Mesodermal cell (in vitro differentiated cells): ENCODE results near the gene STRIT1.
"Not testable (repeated sequence)": the region's sequence is repeated elsewhere in the genome, so short reads cannot be mapped to it uniquely, and the experiment has no call there.

ENCODE experiments used
- H3K27ac ChIP-seq: 2 replicates; pipeline ENCODE4 v1.7.0; 2013; ENCODE audit warnings: mild to moderate bottlenecking, low read depth, low read length, moderate library complexity; ENCODE audit not compliant: severe bottlenecking
- H3K36me3 ChIP-seq: 2 replicates; pipeline ENCODE4 v1.7.1; 2013; ENCODE audit warnings: mild to moderate bottlenecking, low read length, moderate library complexity; ENCODE audit not compliant: control insufficient read depth, insufficient read depth
- H3K4me1 ChIP-seq: one replicate; pipeline ENCODE4 v1.7.1; 2013; ENCODE audit warnings: mild to moderate bottlenecking, low read length; ENCODE audit not compliant: insufficient read depth, control insufficient read depth, poor library complexity, severe bottlenecking
- H3K4me3 ChIP-seq: 2 replicates; pipeline ENCODE4 v1.7.0; 2013; ENCODE audit warnings: low read length, control low read depth, mild to moderate bottlenecking; ENCODE audit not compliant: insufficient read depth, poor library complexity, severe bottlenecking; ENCODE audit errors: extremely low read depth
- H3K9me3 ChIP-seq: 2 replicates; pipeline ENCODE4 v1.7.1; 2013; ENCODE audit warnings: mild to moderate bottlenecking, low read length, moderate library complexity; ENCODE audit not compliant: control insufficient read depth
- WGBS, 2 experiments: methylation state at CpG; one replicate each; pipeline ENCODE4 v1.1.5; 2013; ENCODE audit warnings: missing lambda C conversion rate in 2 of 2; ENCODE audit not compliant: insufficient coverage in 2 of 2; 5-methylcytosine and 5-hydroxymethylcytosine counted together

The STRIT1 gene

DNA sequence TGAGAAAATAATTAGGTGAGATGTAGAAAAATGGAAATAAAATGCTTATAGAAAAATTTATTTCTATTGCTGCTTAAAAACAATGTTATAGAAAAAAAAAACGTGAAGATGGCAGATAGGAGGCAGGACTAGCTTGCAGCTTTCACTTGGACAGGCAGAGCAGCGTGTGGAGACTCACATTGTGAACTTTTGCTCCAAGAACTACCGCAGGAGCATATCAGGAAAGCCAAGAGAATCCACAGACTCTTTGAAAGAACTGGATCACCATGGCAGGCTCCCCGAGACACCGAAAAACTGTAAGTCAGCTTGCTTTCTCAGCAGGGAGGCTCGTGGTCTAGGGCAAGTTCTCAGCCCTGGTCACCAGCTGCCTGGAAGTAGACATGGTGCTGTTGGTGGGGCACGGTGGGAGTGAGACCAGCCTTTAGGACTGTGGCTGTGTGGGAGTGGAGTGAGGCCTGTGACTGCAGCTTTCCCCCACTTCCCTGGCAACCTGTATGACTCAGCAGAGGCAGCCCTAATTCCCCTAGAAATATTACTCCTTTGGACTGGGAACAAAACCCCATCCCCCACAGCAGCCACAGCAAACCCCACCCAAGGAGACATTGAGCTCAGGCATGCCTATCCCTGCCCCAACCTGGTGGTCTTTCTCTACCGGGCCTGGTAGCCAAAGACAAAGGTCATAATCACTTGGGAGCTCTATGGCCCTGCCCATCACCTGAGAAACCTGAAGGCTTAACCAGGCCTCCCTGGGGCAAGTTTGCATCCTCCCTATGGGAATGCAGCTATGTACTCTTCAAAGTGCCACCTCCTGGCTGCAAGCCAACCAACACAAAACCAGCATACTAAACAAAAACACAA is 22.8 kb downstream of the STRIT1 start:
- WGBS, 2 experiments = 76 to 83% methylated on average over 7 to 8 of the region's 8 CpGs
- H3K27ac ChIP-seq = no peak overlapping the region

DNA sequence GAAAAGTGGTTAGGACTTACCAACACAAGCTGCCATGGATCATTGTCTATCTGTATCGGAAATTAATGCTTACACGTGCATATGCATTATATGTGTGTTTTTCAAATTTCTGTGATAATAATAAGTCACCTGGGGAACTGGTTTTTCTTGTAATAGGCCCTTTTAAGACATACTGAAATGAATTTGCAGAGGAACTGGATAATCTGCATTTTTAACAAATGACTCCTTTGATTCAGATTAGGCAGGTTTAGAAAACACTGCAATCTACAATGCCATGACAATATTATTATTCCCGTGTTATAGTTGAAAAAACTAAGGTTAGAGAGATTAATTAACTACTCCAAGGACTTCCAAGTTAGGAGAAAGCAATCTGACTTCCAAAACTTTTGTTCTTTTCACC is 23.4 kb downstream of the STRIT1 start:
- Histone ChIP-seq H3K27ac (no peak overlapping the region), H3K9me3 (no peaks in the 10 kb centered on the region), H3K4me1 (peaks cover 5% of the 10 kb centered on the region), H3K4me3 (no peak overlapping the region), H3K36me3 (no peaks in the 10 kb centered on the region)
- 94 to 100% methylated on average over 2 of the region's 3 CpGs for WGBS, 2 experiments

More for the DNA sequence above, 22.8 kb downstream of the STRIT1 start:
- H3K4me3 ChIP-seq = no peak overlapping the region
- H3K4me1 ChIP-seq = peaks cover 5% of the 10 kb centered on the region
- H3K9me3 ChIP-seq = no peaks in the 10 kb centered on the region
- no peaks in the 10 kb centered on the region for H3K36me3 ChIP-seq

DNA sequence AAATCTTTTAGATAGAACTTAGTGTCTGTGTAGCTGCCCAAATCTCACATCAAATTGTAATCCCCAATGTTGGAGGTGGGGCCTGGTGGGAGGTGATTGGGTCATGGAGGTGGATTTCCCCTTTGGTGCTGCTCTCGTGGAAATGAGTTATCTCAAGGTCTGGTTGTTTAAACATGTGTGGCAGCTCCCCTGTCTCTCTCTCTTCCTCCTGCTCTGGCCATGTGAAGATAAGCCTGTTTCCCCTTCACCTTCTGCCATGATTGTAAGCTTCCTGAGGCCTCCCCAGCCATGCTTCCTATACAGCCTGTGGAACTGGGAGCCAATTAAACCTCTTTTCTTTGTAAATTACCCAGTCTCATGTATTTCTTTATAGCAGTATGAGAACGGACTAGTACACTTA is 30.6 kb downstream of the STRIT1 start:
- not testable (repeated sequence) for H3K27ac ChIP-seq, H3K4me3 ChIP-seq, H3K9me3 ChIP-seq, H3K36me3 ChIP-seq, H3K4me1 ChIP-seq
- WGBS, 2 experiments = no CpG with 5 or more reads among the region's 2 CpGs

DNA sequence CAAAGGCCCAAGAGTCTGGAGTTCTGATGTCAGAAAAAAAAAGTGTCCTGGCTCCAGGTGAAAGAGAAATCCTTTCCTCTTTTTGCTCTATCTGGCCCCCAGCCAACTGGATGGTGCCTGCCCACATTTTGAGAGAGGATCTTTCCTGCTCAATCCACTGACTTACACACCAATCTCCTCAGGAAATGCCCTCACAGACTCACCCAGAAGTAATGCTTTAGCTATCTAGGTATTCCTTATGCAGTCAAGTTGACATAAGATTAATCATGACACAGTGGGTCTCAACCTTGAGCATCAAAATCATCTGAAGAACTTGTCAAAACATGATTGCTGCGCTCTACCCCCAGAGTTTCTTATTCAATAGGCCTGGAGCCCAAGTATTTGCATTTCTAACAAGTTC is 31.2 kb downstream of the STRIT1 start:
- WGBS, 2 experiments = 86% methylated on average over 1 of the region's 1 CpG; no CpG with 5 or more reads in 1 of the 2 experiments
- Histone ChIP-seq H3K36me3 (no peaks in the 10 kb centered on the region), H3K4me3 (no peak overlapping the region), H3K9me3 (peaks cover 3% of the 10 kb centered on the region), H3K27ac (no peak overlapping the region), H3K4me1 (no peaks in the 10 kb centered on the region)

DNA sequence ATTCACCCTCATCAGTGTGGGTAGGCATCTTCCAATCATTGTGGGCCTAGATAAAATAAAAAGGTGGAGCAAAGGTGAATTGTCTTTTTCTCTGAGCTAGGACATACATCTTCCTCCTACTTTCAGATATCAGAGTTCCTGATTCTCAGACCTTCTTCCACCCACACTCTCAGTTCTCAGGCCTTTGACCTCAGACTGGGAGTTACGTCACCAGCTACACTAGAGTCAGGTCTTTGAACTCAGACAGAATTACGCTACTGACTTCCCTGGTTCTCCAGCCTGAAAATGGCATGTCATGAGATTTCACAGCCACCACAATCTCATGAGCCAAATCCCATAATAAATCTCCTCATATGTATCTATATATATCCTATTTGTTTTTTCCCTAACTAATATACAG is 39.0 kb downstream of the STRIT1 start:
- Histone ChIP-seq H3K9me3 (no peaks in the 10 kb centered on the region), H3K36me3 (no peaks in the 10 kb centered on the region), H3K4me3 (no peak overlapping the region), H3K4me1 (no peaks in the 10 kb centered on the region), H3K27ac (no peak overlapping the region)
- WGBS, 2 experiments = 60 to 70% methylated on average over 2 of the region's 2 CpGs

DNA sequence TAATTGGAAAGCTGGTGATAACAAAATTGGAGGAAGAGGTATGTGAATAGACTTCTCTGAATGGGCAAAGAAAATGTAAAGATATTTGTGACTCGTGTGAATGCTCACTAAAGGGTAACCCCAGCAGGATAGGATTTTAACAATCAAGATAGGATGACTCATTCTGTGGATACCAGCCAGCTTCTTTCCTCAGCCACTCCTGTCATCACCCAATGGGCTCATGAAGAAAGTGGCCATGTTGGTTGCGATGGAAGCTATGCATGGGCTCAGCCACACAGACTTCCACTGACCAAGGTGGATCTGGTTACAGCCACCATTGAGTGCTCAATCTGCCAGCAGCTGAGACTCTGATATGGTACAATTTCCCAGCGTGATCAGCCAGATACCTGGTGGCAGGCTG is 40.9 kb downstream of the STRIT1 start:
- H3K4me3 ChIP-seq = no peak overlapping the region
- no peak overlapping the region for H3K27ac ChIP-seq
- WGBS, 2 experiments = 73 to 94% methylated on average over 1 to 3 of the region's 3 CpGs

DNA sequence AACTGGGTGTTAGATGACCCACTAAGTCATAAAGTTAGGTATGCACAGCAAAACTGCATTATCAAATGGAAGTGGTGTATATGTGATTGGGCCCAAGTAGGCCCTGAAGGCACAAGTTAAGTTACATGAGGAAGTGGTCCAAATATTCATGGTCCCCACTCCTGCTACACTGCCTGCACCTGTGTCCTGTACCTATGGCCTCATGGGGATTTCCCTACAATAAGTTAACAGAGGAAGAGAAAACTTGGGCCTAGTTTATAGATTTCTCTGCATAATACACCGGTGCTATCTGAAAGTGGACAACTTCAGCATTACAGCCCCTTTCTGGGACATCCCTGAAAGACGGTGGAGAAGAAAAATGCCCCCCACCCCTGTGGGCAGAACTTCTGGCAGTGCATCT is 41.5 kb downstream of the STRIT1 start:
- no peaks in the 10 kb centered on the region for H3K9me3 ChIP-seq
- H3K4me3 ChIP-seq = no peak overlapping the region
- no peak overlapping the region for H3K27ac ChIP-seq
- 80 to 86% methylated on average over 1 of the region's 2 CpGs for WGBS, 2 experiments
- H3K4me1 ChIP-seq = no peaks in the 10 kb centered on the region
- H3K36me3 ChIP-seq = no peaks in the 10 kb centered on the region

More for the DNA sequence above, 40.9 kb downstream of the STRIT1 start:
- no peaks in the 10 kb centered on the region for H3K9me3 ChIP-seq
- H3K36me3 ChIP-seq = no peaks in the 10 kb centered on the region
- H3K4me1 ChIP-seq = no peaks in the 10 kb centered on the region

DNA sequence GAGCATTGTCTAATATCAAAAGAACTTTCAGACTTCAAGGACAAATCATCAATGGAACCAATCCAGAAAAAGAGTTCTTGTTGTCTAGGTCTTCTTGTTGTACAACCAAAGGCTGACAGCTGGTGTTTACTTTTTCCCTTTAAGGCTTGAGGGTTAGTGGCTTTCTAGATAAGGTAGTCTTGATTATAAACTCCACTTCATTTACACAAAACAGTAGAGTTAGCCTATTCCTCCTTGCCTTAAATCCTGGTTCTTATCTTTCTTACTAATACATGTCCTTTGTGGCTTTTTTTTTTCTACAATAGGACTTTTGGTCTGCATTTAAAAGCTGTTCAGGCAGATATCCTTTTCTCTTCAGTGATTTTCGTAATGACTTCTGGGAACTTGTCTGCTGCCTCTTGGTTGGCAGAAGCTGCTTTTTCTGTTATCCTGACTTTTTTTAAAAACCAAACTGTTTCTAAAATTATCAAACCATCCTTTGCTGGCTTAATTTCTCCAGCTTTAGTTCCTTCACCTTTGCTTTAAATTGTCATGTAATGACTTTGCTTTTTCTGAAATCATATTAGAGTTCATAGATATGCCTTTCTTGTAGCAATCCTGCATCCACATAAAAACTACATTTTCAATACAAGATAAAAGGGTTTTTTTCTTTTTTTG is 44.8 kb downstream of the STRIT1 start:
- WGBS, 2 experiments = 91 to 100% methylated on average over 1 of the region's 1 CpG
- Histone ChIP-seq H3K36me3 (no peaks in the 10 kb centered on the region), H3K9me3 (no peaks in the 10 kb centered on the region), H3K27ac (no peak overlapping the region), H3K4me1 (no peaks in the 10 kb centered on the region), H3K4me3 (no peak overlapping the region)

DNA sequence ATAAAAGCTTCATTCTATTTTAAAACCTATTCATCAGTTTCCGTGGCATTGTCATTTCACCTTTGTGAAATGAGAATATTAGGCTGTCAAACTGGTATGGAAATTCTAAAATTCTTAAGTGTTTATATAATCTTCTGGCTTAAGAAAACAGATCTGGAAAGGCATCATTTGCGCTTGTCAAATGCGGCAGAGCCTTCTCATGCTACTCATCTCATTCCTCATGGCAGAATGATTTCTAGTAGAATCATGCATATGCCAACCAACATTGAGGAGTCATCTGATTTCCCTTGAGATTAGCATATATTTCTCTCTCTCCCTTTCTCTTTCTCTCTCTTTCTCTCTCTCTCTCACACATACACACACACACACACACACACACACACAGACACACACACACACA is 48.8 kb downstream of the STRIT1 start:
- no peaks in the 10 kb centered on the region for H3K4me1 ChIP-seq
- no peak overlapping the region for H3K4me3 ChIP-seq
- no peaks in the 10 kb centered on the region for H3K9me3 ChIP-seq
- 96 to 100% methylated on average over 2 of the region's 3 CpGs for WGBS, 2 experiments
- no peak overlapping the region for H3K27ac ChIP-seq
- H3K36me3 ChIP-seq = no peaks in the 10 kb centered on the region

DNA sequence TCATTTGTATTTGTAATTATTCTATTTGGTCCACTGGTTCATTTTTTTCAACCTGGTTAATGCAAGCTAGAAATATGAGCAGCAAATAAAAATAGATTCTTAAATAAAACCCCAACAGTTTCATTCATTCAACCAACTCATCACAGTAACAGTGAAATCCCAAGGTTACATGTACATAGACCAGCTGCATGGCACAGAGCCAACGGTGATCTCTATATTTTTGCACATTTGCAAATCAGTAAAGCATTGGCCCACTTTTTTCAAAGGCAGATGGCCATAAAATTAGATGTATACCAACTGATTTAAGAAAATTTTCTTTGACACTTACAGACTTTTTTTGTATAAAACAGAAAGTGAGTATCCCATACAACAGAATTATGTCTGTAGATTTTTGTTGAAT is 49.3 kb downstream of the STRIT1 start:
- no peaks in the 10 kb centered on the region for H3K4me1 ChIP-seq
- no peak overlapping the region for H3K27ac ChIP-seq
- no peaks in the 10 kb centered on the region for H3K9me3 ChIP-seq
- no peak overlapping the region for H3K4me3 ChIP-seq
- 100% methylated on average over 1 of the region's 1 CpG for WGBS, 2 experiments
- no peaks in the 10 kb centered on the region for H3K36me3 ChIP-seq

DNA sequence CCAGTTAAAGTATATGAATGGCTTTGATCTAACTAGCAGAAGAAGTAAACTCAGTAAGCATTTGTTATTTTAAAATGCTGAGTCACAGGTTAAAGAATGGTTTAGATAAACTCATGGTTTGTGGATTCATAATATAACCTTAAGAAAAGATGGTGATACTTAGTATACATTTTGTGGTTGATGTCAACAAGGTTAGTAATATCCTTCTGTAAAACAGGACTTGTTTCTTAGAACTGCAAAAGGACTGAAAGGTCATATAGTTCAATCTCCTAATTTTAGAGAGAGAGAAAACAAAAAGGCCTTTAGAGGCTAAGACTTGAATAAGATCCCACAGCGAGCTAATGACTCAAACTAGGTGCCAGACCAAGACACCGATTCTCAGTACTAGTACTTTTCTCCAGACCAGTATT is 50.0 kb downstream of the STRIT1 start:
- H3K4me1 ChIP-seq = no peaks in the 10 kb centered on the region
- H3K9me3 ChIP-seq = no peaks in the 10 kb centered on the region
- H3K4me3 ChIP-seq = no peak overlapping the region
- H3K36me3 ChIP-seq = no peaks in the 10 kb centered on the region
- H3K27ac ChIP-seq = no peak overlapping the region
- 100% methylated on average over 1 to 2 of the region's 2 CpGs for WGBS, 2 experiments
